Measurements from ENCODE around the gene CGAS.

Gene CGAS

GRCh38 chr6:73455865-73456629, 4.0 kb upstream of the CGAS start:
- no peak for DNase-seq (ENCODE audit: extremely low spot score)

GRCh38 chr6:73451223-73452106, 632 bp downstream of the CGAS start:
- CTCF ChIA-PET: interaction anchor here (0.7 to 3.1 kb wide), 6 partner anchors 11 to 240 kb away, joined by 3 to 18 read pairs (median 4); partner anchors contain the start of gene MTO1
- peak; percentile 60 for DNase-seq (ENCODE audit: extremely low spot score)
- peak; percentile 0 for TF ChIP-seq CTCF (IDR thresholded peaks at IDR 0.05; ENCODE audit: control extremely low read depth, extremely low read depth, low read depth, missing control alignments)
- POLR2A ChIA-PET: interaction anchor here (0.6 to 2.9 kb wide), 6 partner anchors 10 to 69 kb away, joined by 3 to 45 read pairs (median 3); partner anchors contain the start of genes EEF1A1 and MTO1

More at GRCh38 chr6:73455865-73456629, 4.0 kb upstream of the CGAS start:
- ChIA-PET CTCF (no interaction called here), POLR2A (no interaction called here)
- TF ChIP-seq CTCF (IDR thresholded peaks at IDR 0.05; ENCODE audit: control extremely low read depth, extremely low read depth, low read depth, missing control alignments): no peak

- no peak for DNase-seq (ENCODE audit: extremely low spot score)
- no peak for TF ChIP-seq CTCF (IDR thresholded peaks at IDR 0.05; ENCODE audit: control extremely low read depth, extremely low read depth, low read depth, missing control alignments)
- CTCF ChIA-PET: interaction anchor here (1.3 to 1.7 kb wide), 2 partner anchors 10 to 168 kb away, joined by 3 to 4 read pairs; no protein-coding TSS in a partner anchor
- POLR2A ChIA-PET: no interaction called here
Observed at GRCh38 chr6:73443555-73443954, 8.5 kb downstream of the CGAS start.

GRCh38 chr6:73435236-73435635, 16.9 kb downstream of the CGAS start:
- ChIA-PET CTCF (interaction anchor here (0.9 kb wide), 1 partner anchor 9 kb away, joined by 3 read pairs; no protein-coding TSS in a partner anchor), POLR2A (no interaction called here)
- no peak for TF ChIP-seq CTCF (IDR thresholded peaks at IDR 0.05; ENCODE audit: control extremely low read depth, extremely low read depth, low read depth, missing control alignments)
- no peak for DNase-seq (ENCODE audit: extremely low spot score)

GRCh38 chr6:73421534-73421933, 30.6 kb downstream of the CGAS start:
- no peak for TF ChIP-seq CTCF (IDR thresholded peaks at IDR 0.05; ENCODE audit: control extremely low read depth, extremely low read depth, low read depth, missing control alignments)
- CTCF ChIA-PET: interaction anchor here (1.1 kb wide), 1 partner anchor 13 kb away, joined by 3 read pairs; no protein-coding TSS in a partner anchor
- no peak for DNase-seq (ENCODE audit: extremely low spot score)
- POLR2A ChIA-PET: no interaction called here

- no peak for TF ChIP-seq CTCF (IDR thresholded peaks at IDR 0.05; ENCODE audit: control extremely low read depth, extremely low read depth, low read depth, missing control alignments)
- ChIA-PET POLR2A (no interaction called here), CTCF (interaction anchor here (1.0 to 1.6 kb wide), 2 partner anchors 20 to 29 kb away, joined by 3 read pairs; no protein-coding TSS in a partner anchor)
- no peak for DNase-seq (ENCODE audit: extremely low spot score)
Observed at GRCh38 chr6:73418081-73418741, 33.9 kb downstream of the CGAS start.
